GM12875 (cell line): Measurements from ENCODE around the gene RNASE4.

ENCODE experiments used
- H3K4me3 ChIP-seq: one replicate; pipeline ENCODE4 v1.5.1; 2011; ENCODE audit warnings: low read depth, low read length, control low read depth
- TF ChIP-seq, protein P1 (sequence below): IDR thresholded peaks from 2 replicates; pipeline ENCODE4 v1.5.1; 2011; ENCODE audit warnings: low read depth, mild to moderate bottlenecking, control low read depth, inconsistent platforms, low read length, moderate library complexity, borderline replicate concordance; ENCODE audit not compliant: insufficient read depth

Gene RNASE4

GRCh38 chr14:20661197-20661596 lies 23.2 kb upstream of the RNASE4 start:
- H3K4me3 ChIP-seq, result no peak overlapping the region
- TF ChIP-seq, protein P1, sequence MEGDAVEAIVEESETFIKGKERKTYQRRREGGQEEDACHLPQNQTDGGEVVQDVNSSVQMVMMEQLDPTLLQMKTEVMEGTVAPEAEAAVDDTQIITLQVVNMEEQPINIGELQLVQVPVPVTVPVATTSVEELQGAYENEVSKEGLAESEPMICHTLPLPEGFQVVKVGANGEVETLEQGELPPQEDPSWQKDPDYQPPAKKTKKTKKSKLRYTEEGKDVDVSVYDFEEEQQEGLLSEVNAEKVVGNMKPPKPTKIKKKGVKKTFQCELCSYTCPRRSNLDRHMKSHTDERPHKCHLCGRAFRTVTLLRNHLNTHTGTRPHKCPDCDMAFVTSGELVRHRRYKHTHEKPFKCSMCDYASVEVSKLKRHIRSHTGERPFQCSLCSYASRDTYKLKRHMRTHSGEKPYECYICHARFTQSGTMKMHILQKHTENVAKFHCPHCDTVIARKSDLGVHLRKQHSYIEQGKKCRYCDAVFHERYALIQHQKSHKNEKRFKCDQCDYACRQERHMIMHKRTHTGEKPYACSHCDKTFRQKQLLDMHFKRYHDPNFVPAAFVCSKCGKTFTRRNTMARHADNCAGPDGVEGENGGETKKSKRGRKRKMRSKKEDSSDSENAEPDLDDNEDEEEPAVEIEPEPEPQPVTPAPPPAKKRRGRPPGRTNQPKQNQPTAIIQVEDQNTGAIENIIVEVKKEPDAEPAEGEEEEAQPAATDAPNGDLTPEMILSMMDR, result no peak

GRCh38 chr14:20662968-20663732 lies 21.2 kb upstream of the RNASE4 start:
- H3K4me3 ChIP-seq, result peak overlapping the region; percentile 44
- TF ChIP-seq, protein P1, result peak; percentile 80

DNA sequence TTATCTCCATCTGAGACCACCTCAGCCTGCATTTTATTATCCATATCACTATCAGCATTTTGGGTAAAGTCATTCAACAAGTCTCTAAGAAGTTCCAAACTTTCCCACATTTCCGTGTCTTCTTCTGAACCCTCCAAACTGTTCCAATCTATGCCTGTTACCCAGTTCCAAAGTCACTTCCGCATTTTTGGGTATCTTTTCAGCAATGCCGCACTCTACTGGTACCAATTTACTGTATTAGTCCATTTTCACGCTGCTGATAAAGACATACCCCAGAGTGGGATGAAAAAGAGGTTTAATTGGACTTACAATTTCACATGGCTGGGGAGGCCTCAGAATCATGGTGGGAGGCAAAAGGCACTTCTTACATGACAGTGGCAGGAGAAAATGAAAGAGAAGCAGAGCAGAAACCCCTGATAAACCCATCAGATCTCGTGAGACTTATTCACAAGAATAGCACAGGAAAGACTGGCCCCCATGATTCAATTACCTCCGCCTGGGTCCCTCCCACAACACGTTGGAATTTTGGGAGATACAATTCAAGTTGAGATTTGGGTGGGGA lies 17.9 kb upstream of the RNASE4 start:
- H3K4me3 ChIP-seq, result peak overlapping the region; percentile 44

DNA sequence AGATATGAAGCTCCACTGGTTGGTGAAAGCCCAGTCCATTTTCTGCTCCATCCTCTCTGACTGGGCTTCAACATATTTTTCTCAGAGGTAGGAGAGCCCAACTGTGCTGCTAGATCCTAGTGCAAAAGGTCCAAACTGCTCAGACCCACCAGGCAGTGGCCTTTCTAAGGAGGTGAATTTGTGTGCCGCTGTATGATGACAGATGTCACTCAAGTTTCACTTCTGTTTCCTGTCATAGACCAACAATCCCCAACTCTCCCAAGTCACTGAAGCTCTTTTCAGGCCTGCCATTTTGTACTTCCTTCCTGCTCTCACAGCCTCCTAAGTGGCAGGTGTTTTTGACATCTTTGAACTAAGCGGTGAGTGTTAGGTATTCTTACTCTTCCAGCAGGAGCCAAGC lies 16.4 kb upstream of the RNASE4 start:
- H3K4me3 ChIP-seq, result peak overlapping the region; percentile 2
- TF ChIP-seq, protein P1, result no peak

GRCh38 chr14:20668969-20669368 lies 15.4 kb upstream of the RNASE4 start:
- no peak overlapping the region for H3K4me3 ChIP-seq
- TF ChIP-seq, protein P1, result no peak

DNA sequence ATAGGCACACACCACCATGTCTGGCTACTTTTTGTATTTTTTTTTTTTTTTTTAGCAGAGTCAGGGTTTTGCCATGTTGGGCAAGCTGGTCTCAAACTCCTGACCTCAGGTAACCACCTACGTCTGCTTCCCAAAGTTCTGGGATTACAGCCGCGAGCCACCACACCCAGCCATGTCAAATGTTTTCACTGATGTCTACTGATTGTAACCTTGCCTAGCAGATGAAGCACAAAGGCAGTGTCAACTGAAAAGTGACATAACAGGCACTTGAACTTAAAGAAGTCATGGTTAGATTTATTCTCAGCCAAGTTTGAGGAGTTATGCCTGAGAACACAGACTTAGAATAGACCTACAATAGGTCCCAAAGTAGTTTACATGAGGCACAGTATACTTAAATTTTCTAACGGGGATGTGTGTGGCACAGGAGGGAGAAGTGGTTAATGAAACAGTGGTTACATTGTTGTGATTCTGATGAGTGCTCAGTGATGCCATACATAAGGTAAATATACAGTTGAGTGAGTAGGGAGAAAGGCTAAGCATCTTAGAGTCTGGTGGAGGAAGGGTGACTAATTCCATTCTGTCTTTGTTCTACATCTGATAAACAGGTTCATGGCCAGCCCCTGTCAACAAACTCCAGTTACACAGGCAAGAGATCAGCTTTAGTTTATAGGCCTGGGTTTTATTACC lies 12.6 kb upstream of the RNASE4 start:
- TF ChIP-seq, protein P1, result no peak
- no peak overlapping the region for H3K4me3 ChIP-seq

DNA sequence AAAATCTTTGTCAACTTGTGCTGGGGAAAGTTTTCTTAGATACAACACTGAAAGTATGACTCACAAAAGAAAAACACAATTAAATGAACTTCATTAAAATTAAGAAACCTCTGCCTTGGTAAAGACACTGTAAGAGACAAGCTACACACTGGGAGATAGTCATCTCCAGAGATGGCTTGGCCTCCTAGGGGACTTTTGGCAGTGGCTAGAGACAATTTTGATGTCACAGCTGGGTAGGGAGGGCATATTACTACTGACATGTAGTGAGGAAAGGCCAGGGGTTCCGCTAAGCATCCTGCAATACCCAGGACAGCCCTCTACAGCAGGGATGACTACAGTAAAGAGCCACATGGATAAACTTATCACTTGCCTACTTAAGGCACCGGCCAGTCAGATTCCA lies 8.7 kb upstream of the RNASE4 start:
- TF ChIP-seq, protein P1, result no peak
- no peak overlapping the region for H3K4me3 ChIP-seq
